GM21528 (cell line): ENCODE measurements around the gene CFAP45.
A peak's percentile ranks its signal among the peaks of the same experiment; 100 is the strongest.

ENCODE experiments used
- ATAC-seq: cut with Tn5 transposase; IDR thresholded peaks from one replicate; pipeline ENCODE4 v1.9.1; 2021; ENCODE audit warnings: mild to moderate bottlenecking, moderate library complexity; ENCODE audit not compliant: unreplicated experiment, low FRiP score

CFAP45 gene, protein sequence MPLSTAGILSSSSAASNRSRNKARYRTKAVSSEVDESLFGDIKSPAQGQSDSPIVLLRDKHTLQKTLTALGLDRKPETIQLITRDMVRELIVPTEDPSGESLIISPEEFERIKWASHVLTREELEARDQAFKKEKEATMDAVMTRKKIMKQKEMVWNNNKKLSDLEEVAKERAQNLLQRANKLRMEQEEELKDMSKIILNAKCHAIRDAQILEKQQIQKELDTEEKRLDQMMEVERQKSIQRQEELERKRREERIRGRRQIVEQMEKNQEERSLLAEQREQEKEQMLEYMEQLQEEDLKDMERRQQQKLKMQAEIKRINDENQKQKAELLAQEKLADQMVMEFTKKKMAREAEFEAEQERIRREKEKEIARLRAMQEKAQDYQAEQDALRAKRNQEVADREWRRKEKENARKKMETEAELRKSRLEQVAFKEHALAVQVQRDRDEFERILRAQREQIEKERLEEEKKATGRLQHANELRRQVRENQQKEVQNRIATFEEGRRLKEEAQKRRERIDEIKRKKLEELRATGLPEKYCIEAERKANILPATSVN

DNA sequence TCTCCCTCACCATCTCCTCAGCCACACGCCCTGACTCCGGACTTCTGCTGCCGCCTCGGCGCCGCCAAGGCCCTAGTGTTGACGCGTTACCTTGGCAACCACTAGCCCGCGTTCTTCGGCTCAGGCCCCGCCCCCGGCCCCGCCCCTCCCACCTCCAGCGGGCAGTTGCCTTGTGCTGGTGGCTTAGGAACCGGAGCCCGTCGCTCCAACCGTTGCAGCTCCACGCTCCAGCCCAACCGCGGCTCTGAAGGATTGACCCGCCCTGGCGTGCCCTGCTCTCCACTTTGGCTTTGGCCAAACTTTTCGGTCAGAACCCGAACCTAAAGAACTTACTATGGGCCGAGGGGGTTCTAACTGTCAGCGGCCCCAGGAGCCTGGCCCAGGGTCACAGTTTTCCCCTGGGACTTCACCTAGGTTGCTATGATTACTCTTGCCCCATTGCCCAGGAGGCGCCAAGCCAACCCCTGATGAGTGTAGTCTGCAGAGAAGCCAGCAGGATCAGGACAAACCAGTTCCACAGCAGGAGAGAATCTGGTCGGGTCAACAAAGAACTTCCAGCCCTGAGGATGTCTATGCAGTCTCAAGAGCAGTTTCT, at the start of gene CFAP45:
CFAP45 (minus strand) TSS at position 80 of the 595 bp plus-strand sequence; CDS start at position 13, 67 bp downstream.
- ATAC-seq: no peak

DNA sequence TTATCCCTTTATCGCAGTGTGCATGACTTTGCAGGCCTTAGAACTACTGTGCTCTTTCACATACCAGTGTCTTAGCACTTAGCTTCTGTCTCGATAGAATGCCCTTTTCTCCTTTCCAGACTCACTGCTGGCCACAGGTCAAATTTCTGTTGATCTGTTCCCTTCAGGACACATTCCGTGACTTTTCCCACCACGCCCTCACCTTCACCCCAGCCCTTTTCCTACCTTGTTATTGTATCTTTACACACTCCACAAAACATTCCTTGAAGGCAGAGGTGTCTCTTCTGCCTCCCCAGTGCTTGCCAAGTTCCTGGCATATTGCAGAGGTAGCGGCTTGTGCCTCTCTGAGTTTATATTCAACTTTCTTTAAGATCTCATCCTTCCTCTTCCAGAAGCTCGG, 49.2 kb upstream of the CFAP45 start:
- ATAC-seq: no peak

DNA sequence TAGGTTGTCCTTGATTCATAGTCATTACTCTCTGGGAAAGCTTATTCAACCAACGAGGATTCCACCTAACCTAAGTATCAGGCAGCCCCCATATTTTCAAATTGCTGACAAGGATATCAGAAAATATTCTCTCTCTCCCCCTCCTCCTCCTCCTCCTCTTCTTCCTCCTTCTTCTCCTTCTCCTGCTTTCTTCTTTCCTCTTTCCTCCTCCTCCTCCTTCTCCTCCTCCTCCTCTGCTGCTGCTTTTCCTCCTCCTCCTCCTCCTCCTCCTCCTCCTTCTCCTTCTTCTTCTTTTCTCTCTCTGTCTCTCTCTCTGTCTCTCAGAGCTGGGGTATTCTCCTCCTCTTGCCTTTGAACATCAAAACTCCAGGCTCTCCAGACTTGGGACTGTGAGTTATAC, 48.0 kb upstream of the CFAP45 start:
- no peak for ATAC-seq

DNA sequence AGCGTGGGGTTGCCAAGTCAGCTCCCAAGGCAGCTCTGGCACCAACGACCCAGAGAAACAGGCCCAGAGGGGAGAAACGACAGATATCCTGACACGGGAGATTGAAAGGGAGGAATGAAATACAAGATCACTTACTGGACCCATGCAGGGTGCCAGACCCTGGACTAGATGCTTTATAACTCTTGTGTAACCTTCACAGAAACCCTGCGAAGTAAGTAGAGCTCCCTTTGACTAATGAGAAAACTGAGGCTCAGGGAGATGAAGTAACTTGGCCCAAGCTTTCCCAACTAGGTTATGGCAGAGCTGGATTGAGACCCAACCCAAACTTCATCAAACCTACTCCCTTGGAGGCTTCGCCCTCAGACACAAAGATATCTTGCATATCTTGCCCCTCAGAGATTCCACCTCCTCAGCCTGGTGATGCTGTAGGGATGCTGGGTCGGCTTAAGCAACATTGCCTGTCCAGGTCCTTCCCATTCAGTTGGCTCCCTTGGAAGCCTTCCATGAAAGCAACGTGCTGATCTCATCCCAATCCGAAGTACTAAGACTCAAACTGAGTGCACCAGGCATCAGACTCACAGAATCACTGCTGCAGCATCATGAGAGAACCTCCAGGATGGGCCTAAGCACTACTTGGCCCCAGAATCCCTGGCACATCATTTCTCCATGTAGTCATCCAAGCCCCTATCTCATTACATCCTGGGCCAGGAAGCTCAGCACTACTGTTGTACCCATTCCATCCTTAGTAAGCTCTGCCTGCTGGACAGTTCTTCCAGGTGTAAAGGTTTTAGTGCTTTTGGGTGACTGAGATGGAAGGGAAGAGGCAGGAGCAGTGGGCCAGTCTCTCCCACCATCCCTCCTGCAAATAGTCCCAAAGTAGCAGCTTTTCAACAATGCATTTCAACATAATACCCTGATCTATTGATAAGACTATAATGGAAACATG, 46.5 kb upstream of the CFAP45 start:
- ATAC-seq: no peak

DNA sequence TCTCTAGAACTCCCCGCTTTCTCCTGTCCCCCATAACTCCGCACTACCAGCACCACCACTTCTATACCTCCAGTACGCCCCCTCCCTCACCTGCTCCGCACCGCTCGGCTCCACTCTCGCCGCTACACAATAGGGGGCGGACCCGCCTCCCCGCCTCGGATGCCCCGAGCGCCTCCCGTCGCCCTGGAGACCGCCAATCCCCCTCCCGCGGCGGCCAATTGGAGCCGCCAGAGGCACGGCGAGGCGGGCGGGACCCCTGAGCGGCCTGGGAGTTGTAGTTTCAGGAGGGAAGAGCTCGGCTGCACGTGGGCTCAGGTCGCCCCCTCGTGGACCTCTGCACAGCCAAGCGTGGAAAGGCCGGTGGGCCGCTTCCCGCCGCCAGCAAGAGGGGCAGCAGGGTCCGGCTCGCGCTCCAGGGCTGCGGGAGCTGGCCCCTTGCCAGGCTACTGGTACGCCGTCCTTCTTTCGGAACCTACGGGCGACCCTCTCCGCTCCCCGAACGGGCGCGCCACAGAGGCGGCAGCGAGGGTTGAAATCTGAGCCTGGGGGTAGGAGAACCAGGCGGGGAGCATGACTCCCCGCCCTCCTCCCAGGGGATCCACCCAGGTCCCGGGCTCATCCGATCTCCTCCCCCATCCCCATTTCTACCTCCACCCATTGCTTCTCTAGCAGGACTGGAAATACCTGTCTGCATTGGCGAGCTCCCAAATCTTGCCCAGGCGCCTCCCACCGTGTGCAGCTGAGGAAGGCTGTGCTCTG, 45.7 kb upstream of the CFAP45 start, which contains the start of gene IGSF9:
IGSF9 (minus strand) TSS at position 131 of the 759 bp plus-strand sequence. CDS start 2,159 bp downstream, outside the sequence.
- peak; percentile 46 for ATAC-seq

DNA sequence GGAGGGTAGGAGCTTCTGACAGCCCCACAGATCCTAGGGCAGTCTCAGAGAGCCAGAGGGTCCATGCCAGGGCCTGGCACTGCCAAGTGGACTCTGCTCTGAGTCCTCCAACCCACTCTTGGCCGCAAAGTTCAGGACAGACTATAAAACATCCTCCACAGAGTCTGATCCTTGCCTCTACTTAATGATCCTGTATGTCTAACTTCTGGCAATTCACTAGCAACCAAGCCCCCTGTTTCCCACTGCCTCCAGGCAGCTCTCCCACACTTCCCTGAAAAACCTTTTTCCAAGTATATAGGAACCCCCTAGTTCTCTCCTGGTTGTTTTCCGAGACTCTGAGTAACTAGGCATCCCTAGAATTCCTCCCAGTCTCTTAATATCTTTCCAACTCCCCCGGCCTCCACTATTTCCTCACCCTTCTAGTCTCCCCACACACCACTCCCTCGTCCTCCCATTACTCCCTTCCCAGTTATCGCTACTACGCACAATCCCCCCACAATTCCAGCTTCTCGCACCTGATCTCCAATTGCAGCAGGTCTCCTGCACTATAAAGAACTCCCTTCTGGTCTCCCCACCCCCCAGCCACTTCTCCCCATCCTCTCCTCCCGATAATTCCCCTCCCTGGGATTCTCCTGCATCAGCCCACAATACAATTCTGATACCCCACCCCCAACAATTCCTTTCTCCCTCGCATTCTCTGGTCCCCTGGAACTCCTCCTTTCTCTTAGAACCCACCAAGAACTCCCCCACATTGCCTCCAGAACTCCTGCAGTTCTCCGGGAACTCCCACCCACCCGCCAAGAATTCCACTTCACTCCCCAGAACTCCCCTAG, 44.9 kb upstream of the CFAP45 start:
- no peak for ATAC-seq

DNA sequence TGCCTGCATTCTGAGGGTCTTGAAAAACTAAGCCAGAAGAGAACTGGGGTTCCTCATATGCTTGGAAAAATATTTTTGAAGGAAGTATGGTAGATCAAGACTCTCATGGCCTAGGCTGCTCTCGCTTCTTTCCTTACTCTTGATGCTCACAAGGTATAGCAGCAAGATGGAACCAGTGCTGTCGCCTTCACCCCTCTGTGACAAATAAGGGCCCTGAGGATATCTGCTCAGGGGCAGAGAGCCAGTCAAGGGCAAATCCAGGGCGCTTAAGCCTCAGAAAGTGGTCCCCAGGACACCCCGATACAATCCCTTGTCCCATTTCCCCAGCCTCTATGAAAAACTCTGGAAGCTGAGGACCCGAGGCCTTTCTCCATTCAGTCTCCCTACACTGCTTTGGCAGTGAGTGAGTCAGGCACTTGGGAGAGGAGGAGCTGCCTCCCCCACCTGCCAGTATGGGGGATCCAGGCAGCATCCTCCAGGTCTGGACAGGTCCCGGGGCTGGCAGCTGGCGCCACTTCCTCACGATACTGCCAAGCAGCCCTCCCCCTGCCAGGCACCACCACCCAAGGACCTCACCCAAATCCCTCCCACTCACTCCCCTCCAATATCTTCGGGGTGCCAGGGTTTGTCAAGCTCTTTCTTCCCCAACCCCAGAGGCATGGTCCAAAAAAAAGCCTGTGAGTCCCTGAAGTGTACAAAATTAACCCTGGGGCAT, 44.1 kb upstream of the CFAP45 start:
- ATAC-seq: no peak

DNA sequence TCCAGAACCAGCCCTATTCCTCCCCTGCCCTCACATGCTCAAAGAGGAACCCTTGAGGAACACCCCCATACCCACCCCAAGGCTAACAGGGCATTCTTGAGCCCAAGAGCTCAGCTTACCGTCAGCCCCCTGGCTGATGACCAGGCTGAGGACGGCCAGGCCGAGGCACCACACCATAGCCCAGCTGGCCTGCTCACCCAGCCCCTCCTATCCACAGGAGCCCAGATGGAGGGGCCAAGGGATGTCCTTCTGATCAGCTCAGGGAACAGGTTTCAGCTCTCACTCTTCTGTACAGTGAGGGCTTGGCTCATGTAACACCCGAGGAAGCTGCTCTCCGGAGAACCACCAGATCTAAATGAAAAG, 43.3 kb upstream of the CFAP45 start:
- ATAC-seq: no peak

DNA sequence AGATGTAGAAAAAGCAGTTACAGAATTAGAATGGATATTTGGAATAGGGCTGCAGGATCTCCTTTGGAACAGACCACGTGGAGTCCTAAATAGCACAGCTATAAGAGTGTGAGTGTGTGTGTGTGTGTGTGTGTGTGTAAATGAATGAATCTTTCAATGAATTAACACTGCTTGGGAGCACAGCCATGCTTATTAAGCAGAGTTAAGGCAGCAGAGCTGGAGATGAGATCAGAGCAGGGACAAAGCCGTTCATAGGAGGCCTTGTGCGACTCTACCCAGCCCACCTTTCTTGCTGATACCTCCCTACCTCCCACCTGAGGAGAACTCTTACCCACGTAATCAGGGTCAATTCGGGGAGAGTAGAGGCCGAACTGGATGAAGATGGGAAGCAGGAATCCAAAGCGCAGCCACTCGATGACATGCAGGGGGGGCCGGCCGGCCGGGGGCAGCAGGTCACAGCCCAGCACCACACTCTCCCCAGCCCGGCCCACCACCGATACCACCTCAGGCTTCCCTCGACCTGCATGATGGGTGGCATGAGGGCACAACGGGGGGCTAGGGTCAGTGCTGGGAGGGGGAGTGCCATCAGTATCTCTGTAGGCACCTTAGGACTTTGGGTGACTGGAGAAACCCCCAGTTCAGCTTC, 42.8 kb upstream of the CFAP45 start:
- ATAC-seq: no peak

DNA sequence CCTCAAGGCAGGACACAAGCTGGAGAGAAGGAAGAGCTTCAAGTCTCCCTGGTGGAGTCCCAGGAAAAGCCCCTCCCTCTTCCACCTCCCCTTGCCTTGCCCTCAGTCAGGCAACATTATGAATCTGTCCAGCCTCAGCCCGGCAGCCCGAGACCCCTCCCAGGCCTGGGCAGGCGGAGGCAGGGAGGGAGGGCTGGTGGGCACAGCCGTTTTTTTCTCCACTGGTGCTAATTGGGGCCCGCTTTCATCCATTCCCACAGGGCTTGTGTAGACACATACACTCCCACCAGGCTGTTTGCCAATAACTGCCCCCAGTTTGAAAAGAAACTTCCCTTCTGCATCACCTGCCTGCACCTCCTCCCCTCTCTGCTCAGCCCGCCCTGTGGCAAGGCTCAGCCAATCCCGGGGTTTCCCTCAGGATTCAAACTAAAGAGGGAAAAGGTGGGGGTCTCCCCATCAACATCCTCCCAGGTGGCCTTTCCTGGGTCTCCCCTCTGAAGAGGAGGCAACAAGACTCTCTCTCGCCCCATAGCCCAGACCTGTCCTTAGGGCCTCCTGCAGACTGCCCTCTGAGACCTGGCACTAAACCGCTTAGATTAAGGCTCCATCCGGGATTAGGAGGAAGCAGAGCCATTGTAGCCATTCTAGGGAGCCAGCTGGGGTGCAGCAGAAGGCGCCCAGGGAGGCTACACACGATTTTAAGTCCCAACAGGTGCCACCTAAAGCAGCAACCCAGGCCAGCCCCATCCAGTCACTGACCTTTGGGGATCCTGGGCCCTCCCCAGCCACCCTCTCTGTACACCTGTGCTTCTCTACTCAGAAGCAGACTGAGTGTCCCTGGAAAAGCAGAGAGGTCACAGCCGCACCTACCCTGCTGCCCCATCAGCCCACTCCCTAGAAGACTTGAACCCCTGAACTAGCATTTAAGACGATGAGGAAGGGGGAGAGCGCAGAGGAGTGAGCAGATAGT, 41.9 kb upstream of the CFAP45 start:
- ATAC-seq: no peak

DNA sequence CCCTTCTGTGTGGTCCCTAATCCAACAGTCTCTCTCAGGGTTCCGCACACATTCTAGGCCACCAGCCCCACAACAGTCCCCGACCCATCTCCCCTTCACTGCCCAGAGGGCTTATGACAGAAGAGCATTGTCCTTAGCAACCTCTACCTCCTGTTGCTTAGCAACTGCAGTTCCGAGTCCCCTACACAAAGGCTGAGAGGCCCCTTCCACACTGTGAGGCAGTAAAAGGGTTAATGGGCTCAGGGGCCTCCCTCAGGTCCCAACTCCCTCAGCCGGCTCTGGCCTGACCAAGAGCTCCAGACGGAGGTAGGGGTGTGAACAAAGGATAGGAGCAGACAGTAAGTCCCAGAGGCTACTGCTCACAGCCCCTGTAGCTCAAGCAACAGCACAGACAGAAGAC, 41.2 kb upstream of the CFAP45 start:
- no peak for ATAC-seq

DNA sequence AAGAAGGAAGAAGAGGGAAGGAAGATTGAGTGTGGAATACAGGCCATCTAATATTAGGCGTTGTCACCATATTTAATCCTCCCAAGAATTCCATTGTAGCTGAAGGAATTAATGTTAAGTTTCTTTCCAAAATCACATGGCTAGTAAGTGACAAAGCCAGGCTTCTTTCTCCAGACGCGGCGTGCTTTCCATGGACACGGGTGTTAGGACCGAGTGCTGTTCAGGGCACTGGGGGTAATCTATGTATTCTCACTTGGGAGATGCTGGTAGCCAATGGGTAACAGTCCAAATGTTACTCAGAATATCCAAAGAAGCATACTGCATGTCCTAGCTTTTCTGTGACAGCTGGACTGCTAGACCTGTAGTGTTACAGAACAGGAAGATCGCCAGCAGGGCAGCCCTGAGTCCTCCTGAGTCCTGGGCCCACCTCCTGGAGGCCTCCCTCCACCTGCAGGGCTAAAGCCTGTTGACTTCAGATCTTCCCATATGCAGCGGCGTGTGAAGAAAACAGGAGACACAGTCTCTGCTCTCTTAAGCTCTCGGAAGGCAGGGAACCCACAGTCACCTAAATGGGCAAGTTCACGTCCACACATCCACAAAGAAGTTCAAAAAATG, 40.1 kb upstream of the CFAP45 start:
- no peak for ATAC-seq

DNA sequence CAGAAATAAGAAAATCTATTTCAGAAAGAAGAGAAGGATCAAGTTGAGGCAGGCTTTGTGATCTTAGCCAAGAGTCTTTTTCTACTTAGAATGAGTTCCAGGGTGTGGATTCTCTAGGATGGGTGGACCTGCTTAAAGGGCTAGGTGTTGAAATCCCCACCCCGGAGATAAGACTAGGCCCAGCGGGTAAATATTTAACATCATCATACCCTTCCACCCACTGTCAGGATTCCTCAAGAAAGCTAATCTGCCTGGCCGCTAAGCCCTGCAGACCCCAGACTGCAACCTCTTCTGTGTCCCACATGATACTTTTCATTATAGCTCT, 39.7 kb upstream of the CFAP45 start:
- ATAC-seq: no peak

DNA sequence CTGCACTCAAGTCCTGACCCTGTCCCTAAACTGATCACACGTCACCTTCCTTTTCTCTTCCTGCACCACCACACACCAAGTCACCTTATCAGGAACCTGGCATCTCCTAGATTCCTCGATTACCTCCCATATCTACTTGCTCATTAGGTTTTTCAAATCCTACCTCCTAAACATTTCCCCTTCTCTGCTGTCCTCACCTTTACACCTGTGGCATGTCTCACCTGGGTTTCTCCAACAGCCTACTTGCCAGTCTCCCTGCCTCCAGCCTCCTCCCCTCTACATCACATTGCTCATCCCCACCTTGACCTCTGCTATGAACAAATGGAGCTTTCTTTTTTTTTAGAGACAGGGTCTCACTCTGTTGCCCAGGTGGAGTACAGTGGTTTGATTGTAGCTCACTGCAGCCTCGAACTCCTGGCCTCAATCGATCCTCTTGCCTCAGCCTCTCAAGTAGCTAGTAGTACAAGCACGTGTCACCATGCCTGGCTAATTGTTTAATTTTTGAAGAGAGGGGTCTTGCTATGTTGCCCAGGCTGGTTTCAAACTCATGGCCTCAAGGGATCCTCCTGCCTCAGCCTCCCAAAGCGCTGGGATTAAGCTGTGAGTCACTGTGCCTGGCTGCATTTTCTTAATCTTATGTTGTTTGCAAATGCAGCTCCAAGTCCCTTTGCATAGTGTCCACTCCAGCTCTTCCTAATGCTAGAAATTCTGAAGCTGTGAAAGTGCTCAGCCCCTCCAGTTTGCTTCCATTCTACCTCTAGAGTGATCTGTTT, 39.1 kb upstream of the CFAP45 start:
- ATAC-seq: no peak

DNA sequence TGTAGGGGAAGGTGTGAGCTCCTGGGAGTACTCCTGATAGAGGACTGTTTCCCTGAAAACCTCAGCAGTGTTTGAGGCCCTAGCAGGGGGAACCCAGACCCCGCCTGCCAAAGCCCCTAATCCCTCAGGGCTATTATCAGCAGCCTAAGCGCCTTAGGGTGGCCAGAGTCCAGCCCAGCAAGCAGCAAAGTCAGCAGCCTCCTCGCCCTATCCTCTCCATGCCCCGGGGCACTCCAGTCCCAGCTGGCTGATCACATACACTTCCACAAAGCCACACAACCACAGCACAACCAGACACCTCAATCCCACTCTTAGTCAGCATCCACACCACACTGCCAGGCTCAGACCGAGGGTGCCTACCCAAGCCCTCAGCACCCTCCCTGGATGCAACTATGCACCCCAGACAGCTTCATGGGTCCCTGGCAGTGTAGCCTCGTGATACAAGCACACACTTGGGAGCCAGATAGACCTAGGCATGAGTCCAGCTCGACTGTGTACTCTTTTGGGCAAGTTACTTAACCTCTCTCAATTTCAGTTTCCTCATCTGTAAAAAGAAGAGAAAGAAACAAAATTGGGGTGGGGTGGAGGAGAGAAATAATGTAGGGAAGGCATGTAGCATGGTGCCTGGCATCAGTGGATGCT, 38.4 kb upstream of the CFAP45 start:
- ATAC-seq: no peak
